ENCODE measurements around the gene MLIP.

GRCh38 chr6:54244430-54244829, 133.2 kb downstream of the MLIP start:
- TF ChIP-seq CTCF (IDR thresholded peaks at IDR 0.05): peak in 4 of 5 experiments; percentile 25 to 55 (median 31)
- no peak for TF ChIP-seq POLR2A (IDR thresholded peaks at IDR 0.05)
- no peak for TF ChIP-seq EP300 (IDR thresholded peaks at IDR 0.05)
